Lower leg skin (tissue), 3 donors: Measurements from ENCODE around the gene JARID2.

Experiments
- CTCF ChIP-seq, 3 donors: fragments of 450-650 bp; IDR thresholded peaks; one replicate each; pipeline ENCODE4 v1.5.1; 2016; ENCODE audit warnings: antibody characterized with exemption in 3 of 3, mild to moderate bottlenecking in 3 of 3, moderate library complexity in 2 of 3
- POLR2A ChIP-seq, 2 donors: fragments of 450-650 bp; IDR thresholded peaks; one replicate each; pipeline ENCODE4 v1.6.1; 2016 to 2017; ENCODE audit warnings: antibody characterized with exemption in 2 of 2, mild to moderate bottlenecking in 1 of 2, moderate library complexity in 1 of 2

GRCh38 chr6:15491255-15491985 lies 245.6 kb downstream of the JARID2 start:
- TF ChIP-seq CTCF (IDR thresholded peaks at IDR 0.05): peak in 1 of 3 donors; percentile 78
- no peak for TF ChIP-seq POLR2A (IDR thresholded peaks at IDR 0.05)
